HL-60 (cell line): Measurements from ENCODE around the gene ADAP2.

Experiments
- DNase-seq, 2 experiments: peaks; one replicate each; pipeline ENCODE4 v3.0.0-alpha.2; 2010 to 2020; ENCODE audit warnings: low read depth in 1 of 2, low spot score in 1 of 2
- H3K27ac ChIP-seq: fragments of 250-450 bp; sonication (Bioruptor Pico); replicated peaks from 2 replicates; pipeline ENCODE4 v1.5.1; 2020; ENCODE audit warnings: mild to moderate bottlenecking, moderate library complexity
- H3K27me3 ChIP-seq: fragments of 250-450 bp; sonication (Bioruptor Pico); 2 replicates; pipeline ENCODE4 v1.5.1; 2021; ENCODE audit warnings: mild to moderate bottlenecking, moderate library complexity; ENCODE audit not compliant: insufficient read depth, poor library complexity, severe bottlenecking
- H3K4me3 ChIP-seq: replicated peaks from 2 replicates; pipeline ENCODE4 v1.5.1; 2011; ENCODE audit warnings: mild to moderate bottlenecking, control low read depth, low read length; ENCODE audit not compliant: insufficient read depth
- GABPA ChIP-seq: IDR thresholded peaks from 2 replicates; pipeline ENCODE4 v1.6.1; 2012; ENCODE audit warnings: low read depth
- POLR2AphosphoS5 ChIP-seq: IDR thresholded peaks from 2 replicates; pipeline ENCODE4 v1.6.1; 2012; ENCODE audit warnings: low read depth
- SPI1 ChIP-seq: IDR thresholded peaks from 2 replicates; pipeline ENCODE4 v1.6.1; 2012; ENCODE audit warnings: low read depth, mild to moderate bottlenecking, borderline replicate concordance
- TF ChIP-seq, protein P1 (sequence below): IDR thresholded peaks from one replicate; pipeline ENCODE4 v1.5.1; 2011; ENCODE audit warnings: low read length, control low read depth, inconsistent platforms; ENCODE audit not compliant: insufficient read depth
- TF ChIP-seq, protein P2 (sequence below): IDR thresholded peaks from 2 replicates; pipeline ENCODE4 v1.6.1; 2012; ENCODE audit warnings: low read depth; ENCODE audit not compliant: insufficient replicate concordance

The ADAP2 gene

GRCh38 chr17:30920282-30920681 is 1.5 kb upstream of the ADAP2 start:
- TF ChIP-seq GABPA (no peak), POLR2AphosphoS5 (no peak), SPI1 (no peak)
- TF ChIP-seq, protein P1, sequence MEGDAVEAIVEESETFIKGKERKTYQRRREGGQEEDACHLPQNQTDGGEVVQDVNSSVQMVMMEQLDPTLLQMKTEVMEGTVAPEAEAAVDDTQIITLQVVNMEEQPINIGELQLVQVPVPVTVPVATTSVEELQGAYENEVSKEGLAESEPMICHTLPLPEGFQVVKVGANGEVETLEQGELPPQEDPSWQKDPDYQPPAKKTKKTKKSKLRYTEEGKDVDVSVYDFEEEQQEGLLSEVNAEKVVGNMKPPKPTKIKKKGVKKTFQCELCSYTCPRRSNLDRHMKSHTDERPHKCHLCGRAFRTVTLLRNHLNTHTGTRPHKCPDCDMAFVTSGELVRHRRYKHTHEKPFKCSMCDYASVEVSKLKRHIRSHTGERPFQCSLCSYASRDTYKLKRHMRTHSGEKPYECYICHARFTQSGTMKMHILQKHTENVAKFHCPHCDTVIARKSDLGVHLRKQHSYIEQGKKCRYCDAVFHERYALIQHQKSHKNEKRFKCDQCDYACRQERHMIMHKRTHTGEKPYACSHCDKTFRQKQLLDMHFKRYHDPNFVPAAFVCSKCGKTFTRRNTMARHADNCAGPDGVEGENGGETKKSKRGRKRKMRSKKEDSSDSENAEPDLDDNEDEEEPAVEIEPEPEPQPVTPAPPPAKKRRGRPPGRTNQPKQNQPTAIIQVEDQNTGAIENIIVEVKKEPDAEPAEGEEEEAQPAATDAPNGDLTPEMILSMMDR, result no peak
- TF ChIP-seq, protein P2, sequence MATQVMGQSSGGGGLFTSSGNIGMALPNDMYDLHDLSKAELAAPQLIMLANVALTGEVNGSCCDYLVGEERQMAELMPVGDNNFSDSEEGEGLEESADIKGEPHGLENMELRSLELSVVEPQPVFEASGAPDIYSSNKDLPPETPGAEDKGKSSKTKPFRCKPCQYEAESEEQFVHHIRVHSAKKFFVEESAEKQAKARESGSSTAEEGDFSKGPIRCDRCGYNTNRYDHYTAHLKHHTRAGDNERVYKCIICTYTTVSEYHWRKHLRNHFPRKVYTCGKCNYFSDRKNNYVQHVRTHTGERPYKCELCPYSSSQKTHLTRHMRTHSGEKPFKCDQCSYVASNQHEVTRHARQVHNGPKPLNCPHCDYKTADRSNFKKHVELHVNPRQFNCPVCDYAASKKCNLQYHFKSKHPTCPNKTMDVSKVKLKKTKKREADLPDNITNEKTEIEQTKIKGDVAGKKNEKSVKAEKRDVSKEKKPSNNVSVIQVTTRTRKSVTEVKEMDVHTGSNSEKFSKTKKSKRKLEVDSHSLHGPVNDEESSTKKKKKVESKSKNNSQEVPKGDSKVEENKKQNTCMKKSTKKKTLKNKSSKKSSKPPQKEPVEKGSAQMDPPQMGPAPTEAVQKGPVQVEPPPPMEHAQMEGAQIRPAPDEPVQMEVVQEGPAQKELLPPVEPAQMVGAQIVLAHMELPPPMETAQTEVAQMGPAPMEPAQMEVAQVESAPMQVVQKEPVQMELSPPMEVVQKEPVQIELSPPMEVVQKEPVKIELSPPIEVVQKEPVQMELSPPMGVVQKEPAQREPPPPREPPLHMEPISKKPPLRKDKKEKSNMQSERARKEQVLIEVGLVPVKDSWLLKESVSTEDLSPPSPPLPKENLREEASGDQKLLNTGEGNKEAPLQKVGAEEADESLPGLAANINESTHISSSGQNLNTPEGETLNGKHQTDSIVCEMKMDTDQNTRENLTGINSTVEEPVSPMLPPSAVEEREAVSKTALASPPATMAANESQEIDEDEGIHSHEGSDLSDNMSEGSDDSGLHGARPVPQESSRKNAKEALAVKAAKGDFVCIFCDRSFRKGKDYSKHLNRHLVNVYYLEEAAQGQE, result no peak
- no peak overlapping the region for H3K27ac ChIP-seq
- H3K4me3 ChIP-seq, result no peak overlapping the region
- DNase-seq, result no peak
- peaks cover 16% of the 10 kb centered on the region for H3K27me3 ChIP-seq

DNA sequence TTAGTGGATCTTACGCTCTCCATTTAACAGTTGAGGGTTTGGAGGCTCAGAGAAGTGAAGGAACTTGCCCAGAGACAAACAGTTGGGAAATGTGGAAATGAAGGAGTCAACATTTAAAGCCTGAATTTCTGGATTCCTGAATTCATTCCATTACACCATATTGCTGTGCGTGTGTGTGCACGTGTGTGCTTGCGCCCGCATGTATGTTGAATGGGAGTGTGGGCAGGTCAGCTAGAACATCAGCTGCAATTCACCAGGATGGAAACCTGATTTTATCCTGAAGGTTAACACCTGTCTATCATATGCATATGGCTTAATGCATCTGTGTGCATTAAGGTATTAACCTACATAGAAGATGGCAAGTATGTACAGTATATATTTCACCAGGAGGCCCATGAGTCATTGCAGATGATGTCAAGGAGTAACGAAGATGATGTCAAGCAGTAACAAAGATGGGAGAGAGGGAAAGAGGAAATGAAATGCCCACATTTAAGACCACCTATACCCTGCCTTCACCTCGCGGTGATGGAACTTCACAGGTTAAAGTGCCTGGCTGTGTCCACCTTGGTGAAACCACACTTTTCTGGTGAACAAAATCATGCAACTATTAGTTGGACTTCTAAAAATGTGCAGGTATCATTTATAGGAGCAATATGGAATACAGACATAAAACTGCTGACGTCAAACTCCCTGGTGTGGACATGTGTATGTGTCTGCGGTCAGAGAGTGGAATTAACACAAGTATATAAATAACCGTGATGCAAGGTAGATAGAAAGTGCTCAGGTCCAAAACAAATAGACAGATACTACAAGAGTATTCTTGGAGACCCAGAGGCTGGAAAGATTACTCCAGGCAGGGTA is 832 bp upstream of the ADAP2 start:
- Histone ChIP-seq H3K4me3 (no peak overlapping the region), H3K27me3 (peaks cover 16% of the 10 kb centered on the region), H3K27ac (no peak overlapping the region)
- no peak for TF ChIP-seq POLR2AphosphoS5
- TF ChIP-seq, protein P2, result no peak
- DNase-seq, result no peak

DNA sequence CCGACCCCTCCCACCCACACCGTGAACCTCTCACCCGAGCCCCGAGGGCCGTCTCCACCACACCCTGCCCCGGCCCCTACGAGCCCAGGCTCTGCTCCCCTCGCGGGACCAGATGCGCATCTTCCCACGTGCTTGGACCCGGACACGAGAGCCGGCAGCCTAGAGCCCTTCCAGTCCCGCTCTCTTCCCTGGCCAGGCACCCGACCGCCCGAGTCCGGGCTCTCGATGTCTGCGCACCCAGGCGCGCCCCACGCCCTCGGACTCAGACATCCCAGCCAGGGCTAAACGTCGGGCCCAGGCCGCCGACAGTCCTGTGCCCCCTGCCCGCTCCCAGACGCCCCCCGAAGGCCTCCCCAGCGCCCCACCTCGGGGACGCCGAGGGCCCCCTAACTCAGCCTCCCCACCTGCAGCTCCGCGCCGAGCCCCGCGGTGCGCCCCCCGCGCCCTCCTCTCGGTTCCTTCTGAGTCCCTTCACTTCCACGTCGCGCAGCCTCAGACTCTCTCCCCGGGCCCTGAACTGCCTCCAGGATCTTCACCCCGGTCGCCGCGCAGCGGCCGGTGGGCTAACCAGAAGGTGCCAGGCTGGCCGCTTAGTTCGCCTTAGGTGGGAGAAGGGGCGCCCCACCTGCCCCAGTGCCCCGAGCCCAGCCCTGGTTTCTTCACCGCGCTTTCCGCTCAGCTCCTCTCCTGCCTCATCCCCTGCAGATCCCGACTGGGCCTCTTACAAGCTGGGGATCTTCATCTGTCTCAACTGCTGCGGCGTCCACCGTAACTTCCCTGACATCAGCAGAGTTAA is 688 bp downstream of the ADAP2 start:
- TF ChIP-seq, protein P2, result no peak
- TF ChIP-seq SPI1, result no peak
- TF ChIP-seq GABPA, result no peak
- TF ChIP-seq POLR2AphosphoS5, result no peak
- TF ChIP-seq, protein P1, result no peak
- Histone ChIP-seq H3K4me3 (peak overlapping the region; percentile 41), H3K27me3 (peaks cover 16% of the 10 kb centered on the region), H3K27ac (no peak overlapping the region)
- no peak for DNase-seq
